GM23248 (cell line): ENCODE measurements around the gene ACY1. TPM values are rescaled to one million over a fixed set of nuclear protein-coding genes. Genes with fewer than 3 reads are reported as not detected.

ENCODE experiments used
- DNase-seq: peaks from one replicate; pipeline ENCODE4 v3.0.0-alpha.2; 2015
- H2AFZ ChIP-seq: fragments of 200-600 bp; sonication (generic); 2 replicates; pipeline ENCODE4 v1.6.1; 2016; ENCODE audit warnings: antibody characterized with exemption
- H3F3A ChIP-seq: fragments of 200-600 bp; sonication (generic); 2 replicates; pipeline ENCODE4 v1.6.1; 2016; ENCODE audit warnings: mild to moderate bottlenecking, antibody characterized with exemption, mixed run types; ENCODE audit not compliant: insufficient read depth
- H3K27ac ChIP-seq: fragments of 200-600 bp; sonication (generic); 2 replicates; pipeline ENCODE4 v1.5.1; 2016; ENCODE audit warnings: mild to moderate bottlenecking
- H3K27me3 ChIP-seq: fragments of 200-600 bp; sonication (generic); replicated peaks from 2 replicates; pipeline ENCODE4 v1.6.1; 2016; ENCODE audit warnings: mild to moderate bottlenecking; ENCODE audit not compliant: insufficient read depth
- H3K36me3 ChIP-seq: fragments of 200-600 bp; sonication (generic); 2 replicates; pipeline ENCODE4 v1.6.1; 2016; ENCODE audit warnings: low read depth, mild to moderate bottlenecking
- H3K4me1 ChIP-seq: fragments of 200-600 bp; sonication (generic); 2 replicates; pipeline ENCODE4 v1.6.1; 2016; ENCODE audit warnings: mild to moderate bottlenecking; ENCODE audit not compliant: insufficient read depth
- H3K4me2 ChIP-seq: fragments of 200-600 bp; sonication (generic); one replicate; pipeline ENCODE4 v1.6.1; 2016; ENCODE audit warnings: mild to moderate bottlenecking; ENCODE audit not compliant: unreplicated experiment
- H3K4me3 ChIP-seq: fragments of 200-600 bp; sonication (generic); 2 replicates; pipeline ENCODE4 v1.5.1; 2016; ENCODE audit warnings: mild to moderate bottlenecking
- H3K79me2 ChIP-seq: fragments of 200-600 bp; sonication (generic); 2 replicates; pipeline ENCODE4 v1.6.1; 2016; ENCODE audit warnings: mild to moderate bottlenecking; ENCODE audit not compliant: insufficient read depth
- H3K9ac ChIP-seq: fragments of 200-600 bp; sonication (generic); 2 replicates; pipeline ENCODE4 v1.6.1; 2016; ENCODE audit warnings: mild to moderate bottlenecking
- H3K9me2 ChIP-seq: fragments of 200-600 bp; sonication (generic); 2 replicates; pipeline ENCODE4 v1.6.1; 2016; ENCODE audit warnings: mixed run types, mild to moderate bottlenecking, moderate library complexity; ENCODE audit not compliant: insufficient read depth
- H3K9me3 ChIP-seq: fragments of 200-600 bp; sonication (generic); one replicate; pipeline ENCODE4 v1.6.1; 2017; ENCODE audit warnings: low read depth
- H4K20me1 ChIP-seq: fragments of 200-600 bp; sonication (generic); 2 replicates; pipeline ENCODE4 v1.6.0; 2016; ENCODE audit not compliant: insufficient read depth
- EZH2 ChIP-seq: fragments of 200-600 bp; sonication (generic); IDR thresholded peaks from 2 replicates; pipeline ENCODE4 v1.6.1; 2018; ENCODE audit warnings: antibody characterized with exemption, mild to moderate bottlenecking; ENCODE audit not compliant: insufficient read depth, poor library complexity, severe bottlenecking
- EZH2phosphoT487 ChIP-seq: fragments of 200-600 bp; sonication (generic); IDR thresholded peaks from 2 replicates; pipeline ENCODE4 v1.6.1; 2018; ENCODE audit warnings: antibody characterized with exemption, moderate library complexity, mild to moderate bottlenecking, low read depth; ENCODE audit not compliant: insufficient read depth
- WGBS, 2 experiments: methylation state at CpG; one replicate each; pipeline ENCODE4 v1.1.6; 2015 to 2017; ENCODE audit warnings: low lambda C conversion rate in 2 of 2, low coverage in 1 of 2; ENCODE audit errors: missing lambda C conversion rate in 2 of 2; 5-methylcytosine and 5-hydroxymethylcytosine counted together
- in situ Hi-C: fragments of 300-500 bp; cut with MboI; formaldehyde crosslinking; loops from 2 replicates; pipeline ENCODE4 v1.15.0; 2020
- polyA plus RNA-seq: library from polyadenylated mRNA; unstranded; fragments of >200 nt; fragmentation: Nextera tagmentation; extraction: Ambion mirVana; gene quantifications from 2 replicates; pipeline ENCODE4 v1.2.1, GENCODE V29; 2016
- total RNA-seq: library from RNA; depleted of rRNA; stranded (reverse); fragments of >200 nt; shearing (Covaris generic); gene quantifications from 2 replicates; pipeline ENCODE4 v1.2.3, GENCODE V29; 2014

The ACY1 gene
- total and polyA plus RNA-seq, 2 experiments from 2014 or later, result 35.8 to 73.6 TPM

DNA sequence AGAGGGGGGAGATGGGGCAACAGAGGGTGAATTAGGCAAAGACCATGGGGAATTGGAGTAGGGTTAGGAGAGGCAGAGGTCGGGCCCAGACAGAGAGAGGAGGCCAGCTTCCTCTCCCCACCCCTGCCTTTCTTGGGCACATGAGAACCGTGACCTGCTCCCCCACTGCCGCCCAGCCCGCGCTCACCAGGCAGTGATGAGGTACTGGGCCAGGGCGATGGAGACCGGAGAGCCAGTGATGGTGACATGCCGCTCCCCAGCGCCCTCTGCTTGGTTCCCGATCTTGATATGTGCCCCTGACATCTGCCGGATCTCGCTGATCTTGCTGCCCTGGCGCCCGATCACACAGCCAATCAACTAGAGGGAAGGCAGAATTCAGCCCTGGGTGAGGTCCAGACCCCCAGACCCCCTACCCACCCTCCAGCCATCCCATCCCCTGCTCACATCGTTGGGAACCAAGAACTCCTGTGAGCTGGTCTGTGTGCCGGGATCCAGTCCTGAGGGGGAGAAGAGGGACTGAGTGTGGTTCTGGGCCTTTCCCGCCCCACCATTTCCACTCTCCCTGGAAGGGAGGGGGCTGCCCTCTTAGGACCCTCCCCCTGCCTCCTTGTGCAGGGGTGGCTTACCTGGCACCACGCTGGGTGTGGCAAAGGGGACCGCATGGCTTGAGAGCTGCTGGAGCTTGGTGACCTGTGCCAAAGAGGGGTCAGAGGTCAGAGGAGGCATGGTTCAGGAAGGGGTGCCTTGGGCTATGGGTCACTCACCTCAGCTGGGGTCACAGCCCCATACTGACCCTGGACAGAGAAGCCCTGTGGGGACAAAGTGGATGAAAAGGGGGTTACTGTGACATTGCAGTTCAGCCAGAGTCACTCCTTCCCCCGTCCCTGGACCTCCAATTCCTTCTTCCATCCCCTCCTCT is 24.5 kb upstream of the ACY1 start:
- no peaks in the 10 kb centered on the region for H3K79me2 ChIP-seq
- in situ Hi-C loops, result no loop called here
- H3K9me2 ChIP-seq, result no peaks in the 10 kb centered on the region
- no peak overlapping the region for H2AFZ ChIP-seq
- WGBS, 2 experiments, result 93 to 95% methylated on average over 20 of the region's 20 CpGs
- DNase-seq, result no peak
- H3K27ac ChIP-seq, result no peak overlapping the region
- no peaks in the 10 kb centered on the region for H4K20me1 ChIP-seq
- TF ChIP-seq EZH2phosphoT487, result no peak
- H3K9me3 ChIP-seq, result no peaks in the 10 kb centered on the region
- H3F3A ChIP-seq, result 0 out of 2 replicates have a peak, but pooled peaks cover 5% of the 10 kb centered on the region
- no peak overlapping the region for H3K4me3 ChIP-seq
- no peak overlapping the region for H3K9ac ChIP-seq
- no peaks in the 10 kb centered on the region for H3K27me3 ChIP-seq
- H3K4me2 ChIP-seq, result no peak overlapping the region
- H3K36me3 ChIP-seq, result no peaks in the 10 kb centered on the region
- H3K4me1 ChIP-seq, result no peaks in the 10 kb centered on the region

DNA sequence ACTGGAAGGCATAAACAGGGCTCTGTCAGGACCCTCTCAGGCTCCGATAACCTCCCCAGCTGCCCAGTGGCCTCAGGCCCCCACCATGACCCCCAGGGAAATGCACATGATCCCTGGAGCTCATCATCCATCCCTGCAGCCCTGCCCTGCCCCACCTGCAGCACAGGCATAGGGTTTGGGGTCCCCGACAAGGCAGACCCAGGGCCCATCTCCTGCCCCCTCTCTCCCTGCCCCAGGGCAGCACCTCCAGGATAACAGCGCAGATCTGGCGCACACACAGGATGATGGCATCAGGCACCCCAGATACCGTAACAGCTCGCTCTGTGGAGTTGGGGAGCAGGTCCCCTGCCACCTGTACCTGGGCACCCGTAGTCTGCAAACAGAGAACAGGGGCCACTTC is 23.7 kb upstream of the ACY1 start:
- TF ChIP-seq EZH2phosphoT487 (no peak), EZH2 (no peak)
- Histone ChIP-seq H3K9me3 (no peaks in the 10 kb centered on the region), H3K27me3 (no peaks in the 10 kb centered on the region), H3K79me2 (0 out of 2 replicates have a peak, but pooled peaks cover 2% of the 10 kb centered on the region), H4K20me1 (no peaks in the 10 kb centered on the region), H2AFZ (no peak overlapping the region), H3K4me1 (no peaks in the 10 kb centered on the region), H3K4me3 (no peak overlapping the region), H3K4me2 (no peak overlapping the region), H3K36me3 (no peaks in the 10 kb centered on the region), H3F3A (no peaks in the 10 kb centered on the region), H3K9ac (no peak overlapping the region), H3K9me2 (no peaks in the 10 kb centered on the region), H3K27ac (no peak overlapping the region)
- WGBS, 2 experiments, result 92 to 99% methylated on average over 7 of the region's 7 CpGs
- DNase-seq, result no peak
- in situ Hi-C loops, result no loop called here

DNA sequence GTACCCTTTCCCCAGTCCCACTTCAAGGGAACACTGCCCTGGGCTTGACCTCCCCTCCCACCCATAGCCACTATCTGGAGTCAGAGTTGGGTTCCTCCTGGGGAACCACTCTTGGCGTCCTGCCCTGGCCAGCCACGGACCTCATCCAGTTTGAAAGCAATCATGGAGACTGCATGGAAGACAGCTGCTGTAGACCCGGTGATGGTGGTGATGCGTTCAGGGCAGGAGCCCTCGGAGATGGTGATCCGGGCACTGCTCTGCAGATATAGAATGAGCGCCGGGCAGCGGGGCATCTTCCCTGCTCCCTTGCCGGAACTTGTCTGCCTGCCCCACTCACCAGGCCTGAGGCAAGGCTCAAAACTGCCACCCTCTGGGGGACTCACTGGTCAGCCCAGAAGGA is 22.9 kb upstream of the ACY1 start:
- H3K79me2 ChIP-seq, result peaks cover 9% of the 10 kb centered on the region; the same call in 1 of the 2 replicates
- no peaks in the 10 kb centered on the region for H4K20me1 ChIP-seq
- WGBS, 2 experiments, result 91 to 92% methylated on average over 10 of the region's 10 CpGs
- in situ Hi-C loops, result no loop called here
- no peaks in the 10 kb centered on the region for H3K27me3 ChIP-seq
- DNase-seq, result no peak
- TF ChIP-seq EZH2phosphoT487, result no peak
- no peak for TF ChIP-seq EZH2
- H3K4me2 ChIP-seq, result no peak overlapping the region
- H3K4me3 ChIP-seq, result no peak overlapping the region
- H2AFZ ChIP-seq, result no peak overlapping the region
- H3K9me2 ChIP-seq, result no peaks in the 10 kb centered on the region
- H3K4me1 ChIP-seq, result no peaks in the 10 kb centered on the region
- H3K36me3 ChIP-seq, result no peaks in the 10 kb centered on the region
- no peaks in the 10 kb centered on the region for H3F3A ChIP-seq
- H3K9ac ChIP-seq, result no peak overlapping the region
- H3K9me3 ChIP-seq, result no peaks in the 10 kb centered on the region
- H3K27ac ChIP-seq, result no peak overlapping the region

DNA sequence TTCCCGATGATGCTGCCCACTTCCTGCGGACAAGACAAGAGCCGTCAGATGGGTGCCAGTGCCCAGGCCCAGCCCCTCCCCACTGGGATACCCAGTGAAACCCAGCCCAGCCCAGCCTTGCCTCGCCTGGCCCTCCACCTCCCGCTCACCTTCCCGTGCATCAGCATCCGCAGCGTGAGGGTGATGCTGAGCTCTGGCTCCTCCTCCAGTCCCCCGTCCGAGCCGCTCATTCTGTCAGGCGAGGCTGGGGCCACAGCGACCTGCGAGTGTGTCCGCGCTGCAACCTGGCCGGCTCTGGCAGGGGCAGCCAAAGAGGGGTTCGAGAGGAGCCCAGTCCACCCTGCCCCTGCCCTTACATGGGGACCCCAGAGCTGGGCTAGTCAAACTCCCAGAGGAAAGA is 22.3 kb upstream of the ACY1 start:
- peaks cover 15% of the 10 kb centered on the region; the same call in 1 of the 2 replicates for H3K79me2 ChIP-seq
- H3K4me2 ChIP-seq, result no peak overlapping the region
- H3K9me3 ChIP-seq, result no peaks in the 10 kb centered on the region
- 92 to 93% methylated on average over 16 to 18 of the region's 18 CpGs for WGBS, 2 experiments
- H3K9me2 ChIP-seq, result no peaks in the 10 kb centered on the region
- no peaks in the 10 kb centered on the region for H3F3A ChIP-seq
- no peak overlapping the region for H2AFZ ChIP-seq
- no peaks in the 10 kb centered on the region for H3K4me1 ChIP-seq
- no peaks in the 10 kb centered on the region for H3K36me3 ChIP-seq
- in situ Hi-C loops, result no loop called here
- no peak for DNase-seq
- no peak for TF ChIP-seq EZH2phosphoT487
- H3K9ac ChIP-seq, result no peak overlapping the region
- H3K27ac ChIP-seq, result no peak overlapping the region
- H3K4me3 ChIP-seq, result no peak overlapping the region
- H4K20me1 ChIP-seq, result no peaks in the 10 kb centered on the region
- H3K27me3 ChIP-seq, result no peaks in the 10 kb centered on the region
